ENCODE results near the gene GALNS.

GALNS gene

GRCh38 chr16:88888461-88889387 is 32.0 kb upstream of the GALNS start:
- DNase-seq = no peak

DNA sequence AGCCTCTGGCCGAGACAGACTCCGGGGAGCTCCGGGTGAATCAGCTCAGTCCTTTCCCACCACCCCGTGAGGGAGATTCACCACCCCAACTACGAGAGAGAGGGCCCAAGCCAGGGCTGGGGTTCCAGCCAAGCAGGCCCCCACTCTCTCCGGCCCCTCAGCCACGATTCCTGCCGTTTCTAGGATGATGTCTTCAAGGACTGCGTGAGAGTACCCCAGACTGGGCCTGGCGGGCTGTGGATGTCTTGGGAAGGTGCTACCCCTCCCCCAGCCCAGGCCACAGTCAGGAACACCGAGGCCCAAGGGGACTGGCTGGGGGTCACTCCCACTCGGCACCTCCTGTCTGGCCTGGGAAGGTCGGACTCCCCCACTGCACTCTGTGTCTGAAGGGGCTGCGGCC is 31.3 kb upstream of the GALNS start:
- DNase-seq = no peak

DNA sequence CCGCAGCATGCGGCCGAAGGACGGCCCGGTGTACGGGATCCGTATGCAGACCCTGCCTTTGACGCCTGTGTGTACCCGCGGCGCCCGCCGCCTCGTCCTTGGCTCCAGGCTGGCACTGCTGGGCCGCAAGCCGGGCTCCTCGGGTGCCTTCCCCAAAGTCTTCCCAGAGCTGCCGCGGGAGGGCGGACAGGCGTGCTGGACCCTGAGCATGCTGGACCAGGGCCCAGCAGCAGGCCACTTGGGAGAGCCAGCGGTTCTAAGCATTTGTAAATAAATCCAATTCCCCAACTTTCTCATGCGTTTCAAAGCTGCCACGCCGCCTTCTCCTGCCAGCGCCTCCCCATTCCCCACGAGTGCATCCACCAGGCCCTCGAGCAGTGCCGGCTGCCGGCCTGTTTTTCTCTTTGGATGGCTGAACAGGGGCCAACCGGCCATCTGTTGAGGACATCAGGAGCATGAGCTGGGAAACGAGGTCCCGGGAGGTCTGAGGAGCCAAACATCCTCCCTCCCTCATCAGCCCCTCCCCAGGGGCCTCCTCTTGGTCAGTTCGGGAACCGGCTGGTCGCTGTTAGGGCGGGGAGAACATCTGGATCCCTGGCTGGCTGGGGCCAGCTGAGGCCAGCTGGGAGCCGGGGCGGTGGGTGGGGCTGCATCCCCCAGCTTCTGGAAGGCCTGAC is 30.2 kb upstream of the GALNS start:
- DNase-seq = no peak

DNA sequence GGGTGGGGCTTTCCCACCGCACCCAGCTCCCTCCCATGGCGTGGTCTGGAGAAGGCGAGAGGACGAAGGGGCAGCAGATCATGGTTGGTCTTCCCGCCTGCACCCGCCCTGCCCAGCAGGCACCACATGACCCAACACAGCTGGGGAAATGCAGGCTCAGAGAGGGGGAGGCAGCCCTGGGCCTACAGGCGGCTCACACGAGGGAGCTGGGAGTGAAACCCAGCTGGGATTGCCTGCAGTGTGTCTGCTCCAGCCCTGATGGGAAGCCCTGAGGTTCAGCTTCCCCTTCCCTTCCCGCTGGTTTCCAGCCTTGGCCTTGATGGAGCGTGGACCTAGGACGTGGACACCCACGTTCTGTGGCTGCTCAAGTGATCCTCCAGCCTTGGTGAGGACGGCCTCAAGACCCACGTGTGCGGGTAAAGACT is 29.7 kb upstream of the GALNS start:
- DNase-seq = no peak

DNA sequence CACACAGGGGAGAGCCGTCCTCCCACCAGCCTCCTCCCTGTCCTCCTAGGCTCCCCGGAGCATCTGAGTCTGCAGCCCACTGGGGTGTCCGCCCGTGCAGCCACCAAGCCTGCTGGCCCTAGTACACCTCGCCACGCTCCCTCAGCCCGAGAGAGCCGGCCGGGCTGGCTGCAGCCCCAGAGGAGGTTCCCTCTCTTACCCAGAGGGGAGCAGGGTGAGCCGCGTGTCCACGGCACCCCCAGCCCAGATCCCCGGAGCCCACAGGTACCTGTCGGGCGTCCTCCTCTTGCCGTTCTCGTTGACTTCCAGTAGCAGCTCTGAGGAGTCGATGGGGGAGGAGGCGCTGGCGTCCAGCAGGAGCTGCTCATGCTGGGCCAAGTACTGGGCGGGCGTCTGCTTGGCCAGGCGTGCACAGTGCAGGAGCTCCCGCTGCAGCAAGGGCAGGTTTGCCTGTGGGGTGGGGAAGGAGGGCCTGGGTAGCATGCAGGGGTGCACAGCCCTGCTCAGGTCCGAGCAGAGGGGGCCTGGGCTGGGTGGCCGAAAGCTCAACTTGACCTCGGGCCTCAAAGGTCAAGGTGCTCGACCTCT is 29.0 kb upstream of the GALNS start:
- DNase-seq = no peak

- DNase-seq = no peak
These were observed 28.0 kb upstream of the GALNS start for GRCh38 chr16:88884569-88885271.

DNA sequence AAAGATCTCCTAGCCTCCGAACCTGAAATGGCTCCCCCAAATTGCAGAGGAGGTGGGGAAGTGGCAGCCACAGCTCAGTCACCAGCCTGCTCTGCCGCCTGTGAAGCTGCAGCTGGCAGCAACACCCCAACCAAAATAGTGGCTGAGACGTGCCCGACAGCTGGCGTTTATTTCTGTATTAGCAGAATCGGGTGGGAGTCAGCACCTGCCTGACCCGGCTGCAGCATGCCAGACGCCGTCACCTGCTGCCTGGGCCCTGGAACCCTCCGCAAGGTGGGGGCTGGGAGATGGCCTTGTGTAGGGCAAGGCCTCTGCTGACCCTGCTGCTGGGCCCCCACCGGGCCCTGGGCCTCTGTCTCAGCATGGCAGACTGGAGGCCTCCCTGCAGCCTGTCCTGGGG is 27.2 kb upstream of the GALNS start:
- DNase-seq = no peak

DNA sequence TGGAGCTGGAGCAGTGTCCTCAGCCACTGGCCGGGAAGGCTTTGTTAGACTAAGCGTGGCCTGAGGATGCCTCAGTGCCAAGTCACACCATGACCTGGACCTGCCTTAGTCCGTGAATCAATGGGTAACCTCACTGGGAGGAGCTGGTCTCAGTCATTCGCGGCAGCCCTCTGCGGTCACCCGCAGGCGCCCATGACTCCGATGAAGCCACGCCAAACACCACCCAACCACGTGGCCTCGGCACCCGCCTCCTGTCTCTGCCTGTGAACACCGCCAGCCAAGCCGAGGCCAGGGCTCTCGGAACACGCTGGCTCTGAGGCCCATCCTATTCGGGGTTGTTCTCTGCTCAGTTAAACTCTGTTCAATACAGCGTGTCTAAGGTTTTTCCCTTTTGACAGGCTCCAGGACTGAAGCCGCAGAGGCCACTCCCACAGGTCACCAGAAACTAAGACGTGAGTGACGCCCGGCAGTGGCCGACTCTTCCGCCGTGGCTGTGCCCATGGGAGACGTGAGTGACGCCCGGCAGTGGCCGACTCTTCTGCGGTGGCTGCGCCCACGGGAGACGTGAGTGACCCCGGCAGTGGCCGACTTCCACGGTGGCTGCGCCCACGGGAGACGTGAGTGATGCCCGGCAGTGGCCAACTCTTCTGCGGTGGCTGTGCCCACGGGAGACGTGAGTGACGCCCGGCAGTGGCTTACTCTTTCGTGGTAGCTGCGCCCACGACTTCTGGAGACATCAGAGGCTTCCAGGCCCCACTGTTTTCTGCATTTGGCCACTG is 26.6 kb upstream of the GALNS start:
- no peak for DNase-seq

GRCh38 chr16:88882358-88883030 is 25.7 kb upstream of the GALNS start:
- DNase-seq = no peak

- no peak for DNase-seq
These were observed 25.1 kb upstream of the GALNS start for GRCh38 chr16:88881675-88882357.

GRCh38 chr16:88881007-88881615 is 24.4 kb upstream of the GALNS start:
- DNase-seq = no peak

DNA sequence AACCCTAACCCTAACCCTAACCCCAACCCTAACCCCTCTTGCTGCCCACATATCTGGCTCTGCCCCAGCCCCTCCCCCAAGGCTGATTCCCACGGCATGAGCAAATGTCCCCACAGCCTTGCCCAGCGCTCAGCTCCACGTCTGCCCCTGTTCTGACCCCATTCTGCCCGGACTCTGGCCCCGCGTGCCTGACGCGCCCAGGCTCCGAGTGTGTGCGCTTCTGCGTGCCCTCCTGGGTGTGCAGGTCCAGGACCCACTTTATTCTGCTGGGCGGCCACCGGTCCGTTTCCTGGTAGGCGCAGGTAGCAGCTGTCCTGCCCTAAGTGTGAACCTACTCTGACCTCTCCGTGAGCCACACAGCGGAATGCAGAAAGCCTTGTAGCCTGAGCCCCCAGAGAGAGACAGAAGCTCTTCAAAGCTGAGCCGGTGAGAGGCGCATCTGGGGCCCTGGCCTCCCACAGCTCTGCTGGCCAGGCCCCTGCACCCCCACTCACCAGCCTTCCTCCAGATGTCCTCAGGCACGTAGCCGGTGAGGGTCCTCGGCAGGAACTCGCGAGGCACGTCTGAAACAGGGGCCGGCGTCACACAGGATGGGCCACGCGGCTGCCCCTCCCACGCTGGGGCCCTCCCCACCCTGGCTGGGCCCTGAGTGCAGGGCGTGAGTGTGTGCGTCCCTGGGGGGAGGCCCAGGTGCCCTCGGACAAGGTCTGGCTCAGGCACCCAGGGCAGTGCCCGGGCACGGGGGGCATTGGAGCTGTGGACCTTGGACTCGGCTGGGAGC is 23.7 kb upstream of the GALNS start:
- DNase-seq = no peak

GRCh38 chr16:88879788-88880055 is 23.0 kb upstream of the GALNS start:
- no peak for DNase-seq

DNA sequence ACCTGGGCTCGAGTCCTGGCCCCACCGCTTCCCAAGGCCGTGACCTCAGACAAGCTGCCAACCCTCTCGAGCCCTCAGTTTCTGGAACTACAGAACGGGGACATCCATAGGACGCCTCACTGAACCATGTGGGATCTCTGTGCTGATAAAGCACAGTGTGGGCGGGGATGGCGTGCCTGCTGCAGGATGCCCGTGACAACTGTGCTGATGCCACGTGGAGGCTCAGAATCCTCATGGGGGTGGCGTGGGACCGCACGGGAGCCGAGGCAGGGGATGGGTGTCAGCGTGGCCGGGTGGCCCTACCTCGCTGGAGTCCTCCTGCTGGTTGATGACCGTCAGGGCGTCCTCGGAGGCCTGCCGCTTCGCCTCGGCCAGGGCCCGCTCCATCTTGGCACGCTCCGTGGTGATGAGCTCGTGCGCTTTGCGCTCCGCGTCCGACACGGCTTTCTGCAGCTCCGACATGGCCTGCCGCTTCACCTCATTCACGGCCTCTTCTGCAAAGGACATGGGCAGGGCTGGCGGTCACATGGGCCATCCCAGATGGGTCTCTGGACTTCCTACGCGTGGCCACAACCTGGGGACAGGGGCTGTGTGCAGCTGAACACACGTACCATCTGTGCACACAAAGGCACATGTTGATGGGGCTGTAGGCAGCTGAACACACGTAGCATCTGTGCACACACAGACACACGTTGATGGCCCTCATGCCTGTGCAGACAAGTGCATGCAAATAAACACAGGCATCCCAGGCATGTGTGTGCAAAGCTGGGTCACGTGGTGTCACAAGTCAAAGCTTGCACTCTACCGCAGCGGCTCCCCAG is 22.4 kb upstream of the GALNS start:
- no peak for DNase-seq

DNA sequence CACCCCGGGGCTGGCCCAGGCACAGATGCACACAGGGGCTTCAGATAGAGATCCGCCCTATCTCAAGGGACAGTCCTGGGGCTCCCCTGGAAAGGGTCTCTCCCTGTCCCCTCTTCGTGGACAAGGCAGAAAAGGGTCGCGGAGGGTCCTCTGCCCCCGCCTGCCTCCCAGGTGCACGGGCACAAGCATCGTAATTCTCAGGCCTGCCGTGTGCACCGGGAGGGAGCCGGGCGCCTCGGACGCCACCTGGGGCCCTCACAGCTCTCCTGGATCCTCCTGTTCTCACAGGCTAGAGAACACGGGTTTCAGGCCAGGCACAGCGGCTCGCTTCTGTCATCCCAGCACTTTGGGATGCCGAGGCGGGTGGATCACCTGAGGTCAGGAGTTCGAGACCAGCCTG is 21.6 kb upstream of the GALNS start:
- DNase-seq = no peak

DNA sequence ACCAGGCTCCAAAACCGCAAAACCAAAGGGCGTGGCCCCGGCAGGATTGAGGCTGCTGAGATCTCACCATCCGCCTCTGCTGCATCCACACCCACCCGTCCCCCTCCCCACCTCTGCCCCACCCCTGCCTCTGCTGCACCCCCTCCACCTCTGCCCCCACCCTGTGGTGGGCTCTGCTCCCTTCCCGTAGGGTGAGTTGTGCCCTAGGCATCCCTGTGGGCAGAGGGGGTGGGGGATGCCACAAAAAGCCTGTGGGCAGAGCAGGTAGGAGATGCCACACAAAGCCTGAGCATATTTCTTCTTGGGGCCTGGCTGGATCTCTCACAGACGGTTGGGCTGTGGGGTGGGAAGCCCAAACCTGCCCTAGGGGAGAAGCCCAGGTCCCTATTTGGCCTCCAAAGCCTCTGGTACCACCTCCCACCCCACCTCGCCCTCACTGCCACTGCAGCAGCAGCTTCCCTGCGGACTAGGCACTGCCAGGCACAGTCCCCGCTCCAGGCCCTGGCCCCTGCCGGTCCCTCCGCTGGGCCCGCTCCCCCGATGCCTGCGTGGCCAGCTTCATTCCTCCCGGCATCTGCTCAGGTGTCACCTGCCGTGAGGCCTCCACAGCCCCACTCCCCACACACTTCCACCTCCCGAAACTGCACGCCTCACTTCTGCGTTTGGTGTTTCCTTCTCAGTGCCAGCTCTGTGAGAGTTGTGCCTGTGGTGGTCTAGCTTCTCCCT is 21.0 kb upstream of the GALNS start:
- no peak for DNase-seq

GRCh38 chr16:88876942-88877526 is 20.3 kb upstream of the GALNS start:
- DNase-seq = no peak

DNA sequence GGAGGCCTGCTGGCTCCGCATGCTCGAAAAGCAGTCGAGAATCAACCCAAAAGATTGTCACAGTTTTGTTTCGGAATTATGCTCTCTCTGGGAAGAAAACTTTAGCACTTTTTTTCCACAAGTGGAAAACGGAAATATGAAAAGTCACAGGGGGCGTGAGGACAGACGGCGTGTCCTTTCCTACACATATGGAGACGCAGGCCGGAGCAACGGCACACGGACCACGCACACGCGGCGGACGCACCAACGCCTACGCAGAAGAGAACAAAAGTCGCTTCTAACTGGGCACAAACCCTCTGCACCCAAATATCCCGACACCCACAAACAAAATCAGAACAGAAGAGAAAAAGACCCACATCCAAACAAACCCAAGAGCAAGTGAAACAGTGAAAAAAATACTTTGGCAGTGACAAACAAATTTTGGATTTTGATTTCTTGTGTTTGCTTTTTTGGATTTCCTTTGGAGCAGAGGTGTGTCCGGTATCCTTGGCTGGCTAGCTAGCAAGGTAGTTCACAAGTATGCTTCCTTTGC is 19.0 kb upstream of the GALNS start:
- no peak for DNase-seq

Measured in activated naive CD4-positive, alpha-beta T cell treated with anti-CD3 and anti-CD28 coated beads, Interleukin-2, amount 50 U/mL, for 16 hours (primary cell).